ENCODE data around the gene MYORG. TPM values are rescaled to one million over a fixed set of nuclear protein-coding genes. Genes with fewer than 3 reads are reported as not detected.
"Not testable (repeated sequence)": the region's sequence is repeated elsewhere in the genome, so short reads cannot be mapped to it uniquely, and the experiment has no call there.

MYORG gene
- total RNA-seq, 3 donors from 2014 or later (not counting 1 experiment from before 2014, with no cell fraction given) = 0.58 to 0.93 (median 0.92) TPM

DNA sequence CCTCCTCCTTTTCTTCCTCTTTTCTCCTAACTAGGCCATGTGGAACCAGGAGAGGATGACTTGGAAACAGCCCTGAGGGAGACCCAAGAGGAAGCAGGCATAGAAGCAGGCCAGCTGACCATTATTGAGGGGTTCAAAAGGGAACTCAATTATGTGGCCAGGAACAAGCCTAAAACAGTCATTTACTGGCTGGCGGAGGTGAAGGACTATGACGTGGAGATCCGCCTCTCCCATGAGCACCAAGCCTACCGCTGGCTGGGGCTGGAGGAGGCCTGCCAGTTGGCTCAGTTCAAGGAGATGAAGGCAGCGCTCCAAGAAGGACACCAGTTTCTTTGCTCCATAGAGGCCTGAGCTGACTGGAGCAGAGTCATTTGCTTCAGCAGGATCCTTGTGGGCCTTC lies 33.6 kb downstream of the MYORG start:
- intact Hi-C loops (cut with micrococcal nuclease) = no loop called here
- Histone ChIP-seq H3K4me1 (ENCODE audit: control insufficient read depth, insufficient read depth, low read length) (no peaks in the 10 kb centered on the region), H3K27ac (ENCODE audit: low read length) (no peak overlapping the region), H3K27me3 (ENCODE audit: control insufficient read depth, insufficient read depth, low read length) (no peaks in the 10 kb centered on the region), H3K36me3 (ENCODE audit: control insufficient read depth, insufficient read depth, low read length) (peaks cover 41% of the 10 kb centered on the region), H3K4me3 (ENCODE audit: low read length) (no peak overlapping the region), H3K9me3 (ENCODE audit: control insufficient read depth, insufficient read depth, low read length) (no peaks in the 10 kb centered on the region)
- ATAC-seq = no peak
- Mint-ChIP-seq H3K9me3 (no peaks in the 10 kb centered on the region), H3K4me3 (no peak overlapping the region), H3K27me3 (ENCODE audit: low read depth in 2 of 2) (no peaks in the 10 kb centered on the region), H3K27ac (no peak overlapping the region), H3K36me3 (peaks cover 6% of the 10 kb centered on the region), H3K4me1 (no peaks in the 10 kb centered on the region)
- WGBS (ENCODE audit: insufficient coverage) = 99% methylated on average over 5 of the region's 5 CpGs
- DNase-seq = no peak
- no peak for TF ChIP-seq CTCF (IDR thresholded peaks at IDR 0.05)

GRCh38 chr9:34341659-34342295 lies 34.9 kb downstream of the MYORG start:
- no peak for ATAC-seq
- TF ChIP-seq CTCF (IDR thresholded peaks at IDR 0.05) = no peak
- Mint-ChIP-seq H3K27ac (no peak overlapping the region), H3K9me3 (no peaks in the 10 kb centered on the region), H3K27me3 (ENCODE audit: low read depth in 2 of 2) (no peaks in the 10 kb centered on the region), H3K4me3 (no peak overlapping the region), H3K36me3 (peaks cover 6% of the 10 kb centered on the region), H3K4me1 (no peaks in the 10 kb centered on the region)
- 96% methylated on average over 7 of the region's 7 CpGs for WGBS (ENCODE audit: insufficient coverage)
- no peaks in the 10 kb centered on the region for H3K9me3 ChIP-seq (ENCODE audit: control insufficient read depth, insufficient read depth, low read length)
- H3K27ac ChIP-seq (ENCODE audit: low read length) = no peak overlapping the region
- peaks cover 41% of the 10 kb centered on the region for H3K36me3 ChIP-seq (ENCODE audit: control insufficient read depth, insufficient read depth, low read length)
- no peak for DNase-seq
- H3K27me3 ChIP-seq (ENCODE audit: control insufficient read depth, insufficient read depth, low read length) = no peaks in the 10 kb centered on the region
- no peak overlapping the region for H3K4me3 ChIP-seq (ENCODE audit: low read length)
- no peaks in the 10 kb centered on the region for H3K4me1 ChIP-seq (ENCODE audit: control insufficient read depth, insufficient read depth, low read length)
- intact Hi-C loops (cut with micrococcal nuclease) = no loop called here

DNA sequence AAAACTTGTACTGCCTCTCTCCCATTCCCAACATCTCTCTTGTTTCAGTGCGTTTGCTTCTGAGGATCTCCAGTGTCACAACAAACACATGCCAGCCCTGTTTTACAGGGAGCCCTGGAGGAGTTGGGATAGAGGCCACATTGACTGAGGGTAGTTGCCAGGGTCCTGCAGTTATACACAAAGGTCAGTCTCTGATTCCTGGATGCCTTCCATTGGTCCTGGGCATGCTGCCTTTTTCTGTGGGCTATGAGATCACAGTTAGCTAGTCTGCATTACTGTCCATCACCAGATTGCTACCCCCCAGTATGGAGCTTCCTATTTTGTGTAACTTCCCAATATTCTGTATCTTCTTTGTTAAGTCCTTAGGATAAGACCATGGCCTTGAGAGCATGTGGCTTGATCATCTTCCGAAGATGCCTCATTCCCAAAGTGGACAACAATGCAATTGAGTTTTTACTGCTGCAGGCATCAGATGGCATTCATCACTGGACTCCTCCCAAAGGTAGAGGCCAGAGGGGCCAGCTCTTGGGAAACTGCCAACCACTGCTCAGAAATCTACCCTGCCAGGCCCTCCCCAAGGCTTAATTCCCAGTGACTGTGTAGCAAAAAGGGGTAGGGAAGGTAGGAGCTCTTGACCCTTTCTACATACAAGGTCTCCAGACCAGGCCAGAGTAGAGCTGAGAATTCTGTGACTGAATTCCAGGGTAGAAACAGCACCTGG lies 37.9 kb downstream of the MYORG start:
- Histone ChIP-seq H3K27ac (ENCODE audit: low read length) (no peak overlapping the region), H3K9me3 (ENCODE audit: control insufficient read depth, insufficient read depth, low read length) (no peaks in the 10 kb centered on the region), H3K36me3 (ENCODE audit: control insufficient read depth, insufficient read depth, low read length) (peaks cover 41% of the 10 kb centered on the region), H3K27me3 (ENCODE audit: control insufficient read depth, insufficient read depth, low read length) (no peaks in the 10 kb centered on the region), H3K4me3 (ENCODE audit: low read length) (no peak overlapping the region), H3K4me1 (ENCODE audit: control insufficient read depth, insufficient read depth, low read length) (no peaks in the 10 kb centered on the region)
- Mint-ChIP-seq H3K4me3 (no peak overlapping the region), H3K27me3 (ENCODE audit: low read depth in 2 of 2) (no peaks in the 10 kb centered on the region), H3K36me3 (peaks cover 6% of the 10 kb centered on the region), H3K9me3 (no peaks in the 10 kb centered on the region), H3K27ac (no peak overlapping the region), H3K4me1 (peaks cover 0 to 7% of the 10 kb centered on the region in 2 donors)
- TF ChIP-seq CTCF (IDR thresholded peaks at IDR 0.05) = no peak
- intact Hi-C loops (cut with micrococcal nuclease) = no loop called here
- WGBS (ENCODE audit: insufficient coverage) = 100% methylated on average over 2 of the region's 2 CpGs
- no peak for DNase-seq
- no peak for ATAC-seq

DNA sequence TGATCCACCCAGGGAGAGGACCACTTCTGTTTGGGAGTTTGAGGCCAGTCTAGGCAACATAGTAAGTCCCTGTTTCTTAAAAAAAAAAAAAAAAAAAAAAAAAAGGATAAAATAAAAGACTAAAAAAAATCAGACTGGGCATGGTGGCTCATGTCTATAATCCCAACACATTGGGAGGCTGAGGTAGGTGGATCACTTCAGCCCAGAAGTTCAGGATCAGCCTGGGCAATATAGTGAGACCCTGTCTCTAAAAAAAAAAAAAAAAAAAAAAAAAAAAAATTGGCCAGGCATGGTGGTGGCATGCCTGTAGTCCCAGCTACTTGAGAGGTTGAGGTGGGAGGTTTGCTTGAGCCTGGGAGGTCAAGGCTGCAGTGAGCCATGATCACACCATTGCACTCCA lies 38.6 kb downstream of the MYORG start:
- H3K4me1 Mint-ChIP-seq; H3K4me3 Mint-ChIP-seq; H3K27ac ChIP-seq (ENCODE audit: low read length); H3K9me3 Mint-ChIP-seq; H3K27me3 ChIP-seq (ENCODE audit: control insufficient read depth, insufficient read depth, low read length); H3K27ac Mint-ChIP-seq; DNase-seq; H3K9me3 ChIP-seq (ENCODE audit: control insufficient read depth, insufficient read depth, low read length); H3K4me3 ChIP-seq (ENCODE audit: low read length); H3K4me1 ChIP-seq (ENCODE audit: control insufficient read depth, insufficient read depth, low read length); H3K27me3 Mint-ChIP-seq (ENCODE audit: low read depth in 2 of 2); H3K36me3 Mint-ChIP-seq; ATAC-seq; intact Hi-C loops (cut with micrococcal nuclease): not testable (repeated sequence)
- H3K36me3 ChIP-seq (ENCODE audit: control insufficient read depth, insufficient read depth, low read length) = peaks cover 36% of the 10 kb centered on the region
